Retinal pigment epithelial cell (primary cell): ENCODE measurements around the gene TXNL1.
A peak's percentile ranks its signal among the peaks of the same experiment; 100 is the strongest.

ENCODE experiments used
- DNase-seq: peaks from one replicate; pipeline ENCODE4 v3.0.0-alpha.2; 2010; ENCODE audit warnings: low read depth
- H3K4me3 ChIP-seq: 2 replicates; pipeline ENCODE4 v1.5.1; 2011; ENCODE audit warnings: mild to moderate bottlenecking, low read length, control low read depth, moderate library complexity
- TF ChIP-seq, protein P1 (sequence below): conservative IDR thresholded peaks from 2 replicates; pipeline ENCODE4 v1.5.1; 2011; ENCODE audit warnings: low read depth, low read length, control low read depth, inconsistent platforms

TXNL1 gene

DNA sequence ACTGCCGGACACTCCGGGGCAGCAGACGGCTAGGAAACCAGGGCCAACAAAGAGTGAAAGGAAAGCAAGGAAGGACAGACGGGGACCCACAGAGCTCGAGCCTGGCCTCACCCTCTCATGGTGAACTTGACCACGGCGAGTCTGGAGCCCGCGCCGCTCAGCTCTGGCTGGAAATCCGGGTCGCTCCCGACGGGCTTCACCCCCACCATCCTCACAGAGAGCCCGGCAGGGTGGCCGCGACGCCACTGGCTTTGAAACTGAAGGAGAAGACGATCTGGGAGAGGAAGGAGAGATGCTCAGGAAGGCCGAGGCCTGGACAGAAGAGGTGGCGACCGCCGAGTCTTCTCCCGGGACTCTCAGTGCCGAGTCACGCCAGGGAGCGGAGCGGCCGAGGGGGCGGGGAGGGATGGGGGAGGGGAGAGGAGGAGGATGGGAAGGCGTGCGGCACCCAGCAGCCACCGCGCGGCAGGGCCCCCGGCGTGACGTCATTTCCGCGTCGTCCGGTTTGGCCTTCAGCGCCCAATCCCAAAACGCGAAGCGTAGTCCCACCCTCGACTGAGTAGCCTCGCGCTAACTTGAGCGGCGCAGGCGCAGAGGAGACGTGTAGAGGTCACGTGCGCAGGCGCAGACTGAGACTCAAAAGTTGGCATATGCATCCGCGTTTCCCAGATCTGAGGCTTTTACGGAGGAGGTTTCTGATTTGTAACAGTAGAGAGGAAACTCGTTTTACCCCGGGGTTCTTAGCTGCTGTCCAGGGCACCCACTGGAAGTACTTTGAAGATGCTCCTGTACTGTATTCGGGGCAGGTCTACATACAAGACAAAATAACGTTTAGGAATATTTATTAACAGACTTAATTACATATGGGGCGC is at the start of gene TXNL1:
Gene TXNL1 (minus strand): TSS at position 361 of the 872 bp plus-strand sequence. CDS start 152 bp downstream, at position 209.
- TF ChIP-seq, protein P1, sequence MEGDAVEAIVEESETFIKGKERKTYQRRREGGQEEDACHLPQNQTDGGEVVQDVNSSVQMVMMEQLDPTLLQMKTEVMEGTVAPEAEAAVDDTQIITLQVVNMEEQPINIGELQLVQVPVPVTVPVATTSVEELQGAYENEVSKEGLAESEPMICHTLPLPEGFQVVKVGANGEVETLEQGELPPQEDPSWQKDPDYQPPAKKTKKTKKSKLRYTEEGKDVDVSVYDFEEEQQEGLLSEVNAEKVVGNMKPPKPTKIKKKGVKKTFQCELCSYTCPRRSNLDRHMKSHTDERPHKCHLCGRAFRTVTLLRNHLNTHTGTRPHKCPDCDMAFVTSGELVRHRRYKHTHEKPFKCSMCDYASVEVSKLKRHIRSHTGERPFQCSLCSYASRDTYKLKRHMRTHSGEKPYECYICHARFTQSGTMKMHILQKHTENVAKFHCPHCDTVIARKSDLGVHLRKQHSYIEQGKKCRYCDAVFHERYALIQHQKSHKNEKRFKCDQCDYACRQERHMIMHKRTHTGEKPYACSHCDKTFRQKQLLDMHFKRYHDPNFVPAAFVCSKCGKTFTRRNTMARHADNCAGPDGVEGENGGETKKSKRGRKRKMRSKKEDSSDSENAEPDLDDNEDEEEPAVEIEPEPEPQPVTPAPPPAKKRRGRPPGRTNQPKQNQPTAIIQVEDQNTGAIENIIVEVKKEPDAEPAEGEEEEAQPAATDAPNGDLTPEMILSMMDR, result no peak
- peak; percentile 93 for DNase-seq
- H3K4me3 ChIP-seq, result peak within 1 kb of the TSS; percentile 94

DNA sequence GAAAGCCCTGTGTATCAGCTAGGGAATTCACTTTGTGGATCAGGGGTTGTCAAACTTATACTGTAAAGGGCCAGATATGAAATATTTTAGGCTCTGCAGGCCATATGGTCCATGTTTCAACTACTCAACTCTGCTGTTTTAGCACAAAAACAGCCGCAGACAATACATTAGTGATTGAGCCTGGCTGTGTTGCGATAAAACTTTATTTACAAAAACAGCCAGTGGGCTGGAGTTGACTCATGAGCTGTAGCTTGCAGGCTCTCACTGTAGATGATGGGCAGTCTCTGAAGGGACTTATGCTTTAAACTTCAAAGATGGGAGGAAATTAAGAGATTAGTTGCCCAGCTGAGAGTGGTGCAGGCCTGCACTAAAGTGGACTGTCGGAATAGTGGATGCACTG is 45.9 kb upstream of the TXNL1 start:
- DNase-seq, result no peak
- TF ChIP-seq, protein P1, result no peak
- no peak overlapping the region for H3K4me3 ChIP-seq

DNA sequence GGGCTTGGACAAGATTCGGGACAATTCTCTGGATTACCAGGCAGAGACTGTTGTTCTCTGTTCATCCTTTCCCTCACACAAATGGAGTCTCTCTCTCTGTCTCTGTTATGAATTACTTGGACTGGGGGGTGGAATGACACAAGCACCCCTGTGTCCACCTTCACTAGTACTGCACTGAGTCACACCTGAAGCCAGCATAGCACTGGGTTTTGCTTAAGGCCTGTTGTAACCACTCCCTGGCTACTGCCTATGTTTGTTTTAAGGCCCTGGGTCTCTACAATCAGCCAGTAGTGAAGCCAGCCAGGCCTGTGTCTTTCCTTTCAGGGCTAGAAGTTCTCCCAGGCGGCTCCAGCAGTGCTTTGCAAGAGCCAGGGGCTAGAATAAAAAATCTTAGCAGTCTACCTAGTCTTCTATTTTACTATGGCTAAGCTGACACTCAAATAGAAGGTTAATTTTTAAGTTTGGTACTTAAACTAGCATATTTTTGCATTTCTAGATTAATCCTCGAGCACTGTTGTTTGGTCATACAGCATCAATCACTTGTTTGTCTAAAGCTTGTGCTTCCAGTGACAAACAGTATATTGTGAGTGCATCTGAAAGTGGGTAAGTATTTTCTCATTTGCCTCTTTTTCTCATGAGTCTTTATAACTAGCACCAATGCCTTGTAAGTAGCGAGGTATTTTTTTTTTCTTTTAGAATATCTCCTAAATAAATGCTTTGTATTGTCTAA is 40.6 kb upstream of the TXNL1 start:
- TF ChIP-seq, protein P1, result no peak
- no peak overlapping the region for H3K4me3 ChIP-seq
- DNase-seq, result no peak

DNA sequence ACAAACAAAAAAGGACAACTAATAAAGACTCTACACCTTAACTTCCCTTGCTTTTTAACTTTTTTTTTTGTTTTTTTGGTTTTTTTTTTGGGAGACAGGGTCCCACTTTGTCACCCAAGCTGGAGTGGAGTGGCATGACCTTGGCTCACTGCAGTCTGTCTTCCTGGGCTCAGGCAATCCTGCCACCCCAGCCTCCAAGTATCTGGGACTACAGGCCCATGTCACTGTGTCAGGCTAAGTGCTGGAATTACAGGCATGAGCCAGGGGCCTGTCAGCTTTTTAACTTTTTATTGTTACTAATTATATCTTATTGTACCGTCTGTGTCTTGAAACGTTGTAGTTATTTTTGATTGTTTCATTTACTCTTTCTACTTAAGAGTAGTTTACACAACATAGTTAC is 38.2 kb upstream of the TXNL1 start:
- DNase-seq, result no peak
- TF ChIP-seq, protein P1, result no peak
- no peak overlapping the region for H3K4me3 ChIP-seq

DNA sequence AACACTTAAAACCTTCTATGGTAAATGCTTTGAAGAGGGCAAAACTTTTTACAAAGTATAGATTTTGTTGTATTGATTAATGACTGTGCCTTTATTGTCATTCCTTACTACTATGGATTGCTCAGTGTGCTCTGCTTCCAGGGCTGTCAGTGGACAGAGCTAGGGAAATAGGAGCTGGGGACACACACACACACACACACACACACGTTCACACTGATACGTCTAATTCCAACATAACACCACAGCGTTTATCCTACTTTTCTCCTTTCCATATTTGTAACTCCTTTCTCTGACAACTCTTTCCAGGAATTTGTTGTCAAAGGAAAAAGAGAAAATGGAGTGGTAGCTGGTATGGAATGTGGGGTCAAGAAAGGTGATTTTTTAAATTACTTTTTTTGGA is 34.6 kb upstream of the TXNL1 start:
- TF ChIP-seq, protein P1, result no peak
- no peak overlapping the region for H3K4me3 ChIP-seq
- DNase-seq, result no peak

DNA sequence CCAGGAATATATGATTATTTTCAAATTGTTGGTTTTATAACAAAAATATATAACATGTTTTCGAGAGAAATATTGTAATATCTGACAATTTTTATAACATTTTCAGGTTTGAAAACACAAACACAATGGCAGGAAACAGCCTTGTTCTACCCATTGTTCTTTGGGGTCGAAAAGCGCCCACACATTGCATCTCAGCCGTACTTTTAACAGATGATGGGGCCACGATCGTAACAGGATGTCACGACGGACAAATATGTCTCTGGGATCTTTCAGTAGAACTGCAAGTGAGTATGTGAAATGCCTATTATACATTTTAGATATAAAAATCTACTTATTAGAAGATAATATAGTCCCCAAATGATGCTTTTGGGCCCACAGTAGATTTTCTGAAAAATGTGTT is 34.0 kb upstream of the TXNL1 start:
- TF ChIP-seq, protein P1, result no peak
- no peak for DNase-seq
- H3K4me3 ChIP-seq, result no peak overlapping the region

DNA sequence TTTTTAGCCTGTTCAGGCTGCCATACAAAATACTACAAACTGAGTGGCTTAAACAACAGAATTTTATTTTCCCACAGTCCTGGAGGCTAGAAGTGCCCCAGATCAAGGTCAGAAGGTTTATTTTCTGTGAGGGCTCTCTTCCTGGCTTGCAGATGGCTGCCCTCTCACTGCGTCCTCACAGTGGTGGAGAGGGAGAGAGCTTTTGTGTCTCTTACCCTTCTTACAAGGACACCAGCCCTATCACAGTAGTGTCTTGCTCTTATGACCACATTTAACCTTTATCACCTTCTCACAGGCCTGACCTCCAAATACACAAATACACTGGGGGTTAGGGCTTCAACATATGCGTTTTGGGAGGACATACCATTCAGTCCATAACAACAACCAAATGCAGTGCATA is 24.5 kb upstream of the TXNL1 start:
- DNase-seq, result no peak
- no peak overlapping the region for H3K4me3 ChIP-seq
- TF ChIP-seq, protein P1, result no peak
